Rectal smooth muscle tissue (tissue), 1 donor: ENCODE measurements around the gene ANKRD13C.
"Not testable (repeated sequence)": the region's sequence is repeated elsewhere in the genome, so short reads cannot be mapped to it uniquely, and the experiment has no call there.

Experiments used
- H3K27ac ChIP-seq: one replicate; pipeline ENCODE4 v1.7.0; 2013; ENCODE audit warnings: low read depth, low read length, inconsistent platforms
- H3K27me3 ChIP-seq: one replicate; pipeline ENCODE4 v1.7.0; 2013; ENCODE audit warnings: low read length; ENCODE audit not compliant: control insufficient read depth, insufficient read depth
- H3K36me3 ChIP-seq: one replicate; pipeline ENCODE4 v1.7.0; 2013; ENCODE audit warnings: low read length; ENCODE audit not compliant: control insufficient read depth, insufficient read depth
- H3K4me1 ChIP-seq: one replicate; pipeline ENCODE4 v1.7.0; 2013; ENCODE audit warnings: low read length; ENCODE audit not compliant: control insufficient read depth, insufficient read depth
- H3K4me3 ChIP-seq: one replicate; pipeline ENCODE4 v1.7.0; 2013; ENCODE audit warnings: low read length
- H3K9ac ChIP-seq: one replicate; pipeline ENCODE4 v1.7.0; 2013; ENCODE audit warnings: low read length

Gene ANKRD13C

DNA sequence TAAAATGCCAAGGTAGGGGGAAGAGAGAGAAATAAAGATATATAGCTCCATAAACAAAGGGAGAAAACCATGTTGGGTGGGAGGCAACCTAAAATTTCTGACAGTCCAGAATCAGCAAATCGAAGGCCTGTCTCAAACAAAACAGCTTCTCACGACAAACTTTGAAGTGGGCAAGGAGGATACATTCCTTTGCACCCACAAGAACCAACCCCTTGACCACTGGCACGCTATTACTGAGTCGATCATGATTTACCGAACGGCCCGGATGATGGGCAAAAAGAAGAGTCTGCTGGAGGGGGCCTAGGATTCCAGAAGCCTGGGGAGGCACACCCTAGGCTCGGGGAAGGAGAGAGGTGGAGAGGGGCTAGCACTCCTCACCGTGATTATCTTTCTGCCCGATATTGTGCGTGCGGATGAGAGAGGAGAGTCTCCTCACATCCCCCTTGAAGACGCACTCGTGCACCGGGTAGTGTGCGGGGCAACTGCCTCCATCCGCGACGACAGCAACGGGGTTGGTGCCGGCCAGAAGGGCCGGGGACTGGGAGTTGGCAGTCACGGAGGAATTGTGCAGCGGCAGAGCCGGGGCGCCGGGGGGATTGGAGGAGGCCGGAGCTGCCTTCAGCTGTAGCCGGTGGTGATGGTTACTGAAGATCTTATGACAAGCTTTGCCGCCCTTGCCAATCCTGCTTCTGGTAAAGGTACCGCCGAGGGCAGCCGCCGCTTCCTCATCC is 756 bp downstream of the ANKRD13C start:
- peaks cover 8% of the 10 kb centered on the region for H3K4me1 ChIP-seq
- H3K27me3 ChIP-seq, result no peaks in the 10 kb centered on the region
- H3K4me3 ChIP-seq, result peak overlapping the region; percentile 85
- H3K36me3 ChIP-seq, result no peaks in the 10 kb centered on the region
- H3K9ac ChIP-seq, result peak overlapping the region; percentile 59
- H3K27ac ChIP-seq, result peak overlapping the region; percentile 85

GRCh38 chr1:70353044-70353443 is 1.5 kb downstream of the ANKRD13C start:
- Histone ChIP-seq H3K27ac (no peak overlapping the region), H3K27me3 (no peaks in the 10 kb centered on the region), H3K4me3 (peak overlapping the region; percentile 85), H3K4me1 (peaks cover 8% of the 10 kb centered on the region), H3K9ac (no peak overlapping the region), H3K36me3 (no peaks in the 10 kb centered on the region)

- not testable (repeated sequence) for H3K4me3 ChIP-seq, H3K9ac ChIP-seq, H3K36me3 ChIP-seq, H3K4me1 ChIP-seq, H3K27ac ChIP-seq, H3K27me3 ChIP-seq
Measured at GRCh38 chr1:70349799-70350198, 4.7 kb downstream of the ANKRD13C start.

- H3K4me3 ChIP-seq, result no peak overlapping the region
- no peak overlapping the region for H3K9ac ChIP-seq
- H3K27ac ChIP-seq, result no peak overlapping the region
- peaks cover 8% of the 10 kb centered on the region for H3K4me1 ChIP-seq
- no peaks in the 10 kb centered on the region for H3K36me3 ChIP-seq
- H3K27me3 ChIP-seq, result no peaks in the 10 kb centered on the region
Measured at GRCh38 chr1:70348399-70349165, 5.9 kb downstream of the ANKRD13C start.

DNA sequence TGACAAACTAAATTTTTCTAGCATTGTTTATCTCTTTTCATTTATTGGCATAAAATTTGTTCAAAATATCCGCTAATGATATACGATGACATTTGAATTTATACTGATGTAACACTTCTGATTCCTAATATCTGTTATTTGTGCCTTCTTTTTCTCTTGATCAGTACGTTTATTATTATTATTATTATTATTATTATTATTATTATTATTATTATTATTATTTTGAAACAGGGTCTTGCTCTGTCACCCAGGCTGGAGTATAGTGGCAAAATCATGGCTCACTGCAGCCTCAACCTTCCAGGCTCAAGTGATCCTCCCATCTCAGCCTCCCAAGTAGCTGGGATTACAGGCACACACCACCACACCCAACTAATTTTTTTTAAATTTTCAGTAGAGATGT is 14.9 kb downstream of the ANKRD13C start:
- not testable (repeated sequence) for H3K27ac ChIP-seq, H3K36me3 ChIP-seq, H3K27me3 ChIP-seq, H3K4me1 ChIP-seq, H3K4me3 ChIP-seq, H3K9ac ChIP-seq

DNA sequence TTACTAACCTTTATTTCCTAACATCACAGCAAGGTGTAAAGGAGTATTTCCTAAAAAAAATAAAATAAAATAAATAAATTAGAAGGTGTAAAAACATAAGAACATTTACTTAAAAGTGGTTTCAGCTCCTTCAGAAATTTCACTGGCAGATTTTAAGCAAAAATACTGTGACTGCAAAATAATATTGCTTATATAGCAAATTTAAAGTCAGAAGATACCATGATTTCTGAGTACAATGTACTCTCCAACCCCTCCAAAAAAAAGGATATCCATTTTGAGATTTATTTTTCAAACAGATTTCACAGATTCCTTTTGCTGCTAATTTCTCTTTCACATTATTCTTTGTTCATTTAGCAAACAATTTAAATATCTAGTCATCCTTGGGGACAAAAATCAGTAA is 18.5 kb downstream of the ANKRD13C start:
- H3K27ac ChIP-seq, result no peak overlapping the region
- no peak overlapping the region for H3K4me3 ChIP-seq
- H3K36me3 ChIP-seq, result peaks cover 2% of the 10 kb centered on the region
- H3K4me1 ChIP-seq, result no peaks in the 10 kb centered on the region
- H3K27me3 ChIP-seq, result no peaks in the 10 kb centered on the region
- no peak overlapping the region for H3K9ac ChIP-seq

DNA sequence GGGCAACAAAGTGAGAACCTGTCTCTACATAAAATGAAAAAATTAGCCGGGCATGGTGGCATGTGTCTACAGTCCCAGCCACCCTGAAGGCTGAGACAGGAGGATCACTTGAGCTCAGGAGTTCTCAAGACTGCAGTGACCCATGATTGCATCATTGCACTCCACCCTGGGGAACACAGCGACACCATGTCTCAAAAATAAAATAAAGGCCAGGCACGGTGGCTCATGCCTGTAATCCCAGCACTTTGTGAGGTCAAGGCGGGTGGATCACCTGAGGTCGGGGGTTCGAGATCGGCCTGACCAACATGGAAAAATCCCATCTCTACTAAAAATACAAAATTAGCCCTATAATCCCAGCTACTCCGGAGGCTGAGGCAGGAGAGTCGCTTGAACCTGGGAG is 20.1 kb downstream of the ANKRD13C start:
- H3K9ac ChIP-seq, result no peak overlapping the region
- H3K27ac ChIP-seq, result no peak overlapping the region
- no peaks in the 10 kb centered on the region for H3K27me3 ChIP-seq
- H3K4me3 ChIP-seq, result no peak overlapping the region
- H3K4me1 ChIP-seq, result no peaks in the 10 kb centered on the region
- H3K36me3 ChIP-seq, result peaks cover 2% of the 10 kb centered on the region

DNA sequence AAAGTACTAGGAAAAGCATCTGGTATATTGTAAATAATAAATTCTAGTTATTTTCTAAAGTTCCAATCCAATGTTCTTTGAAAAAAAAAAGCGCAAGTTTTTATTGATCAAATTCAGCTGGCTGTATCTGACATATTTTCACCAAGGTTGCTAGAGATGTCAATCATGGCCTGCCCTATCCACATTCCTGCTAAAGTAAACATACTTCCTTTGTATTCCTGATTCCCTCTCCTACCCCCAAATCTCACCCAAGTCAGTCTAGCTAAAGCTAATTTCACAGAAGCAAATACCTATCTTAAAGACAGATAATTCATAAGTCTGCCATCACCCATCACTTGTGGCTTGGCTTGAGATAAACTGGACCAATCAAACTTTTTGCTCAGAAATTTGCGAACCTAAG is 21.3 kb downstream of the ANKRD13C start:
- peaks cover 2% of the 10 kb centered on the region for H3K36me3 ChIP-seq
- no peak overlapping the region for H3K9ac ChIP-seq
- H3K27me3 ChIP-seq, result no peaks in the 10 kb centered on the region
- no peak overlapping the region for H3K27ac ChIP-seq
- H3K4me3 ChIP-seq, result no peak overlapping the region
- H3K4me1 ChIP-seq, result no peaks in the 10 kb centered on the region

DNA sequence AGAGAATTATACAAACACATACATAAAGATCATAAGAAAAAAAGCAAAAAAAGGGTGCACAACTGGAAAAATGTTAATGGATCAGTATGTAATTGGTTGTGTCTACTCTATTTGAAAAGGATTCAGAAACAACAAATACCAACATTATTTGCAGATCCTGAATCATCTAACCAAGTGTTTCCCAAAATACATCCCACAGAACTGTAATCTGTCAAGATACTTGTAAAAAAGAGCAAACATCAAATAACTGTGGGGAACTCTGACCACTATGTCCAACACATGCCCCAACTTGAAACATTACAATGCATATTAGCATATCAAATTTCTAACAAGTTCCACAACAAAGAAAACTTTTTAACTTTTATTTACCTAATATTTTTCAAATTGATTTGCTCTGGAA is 22.6 kb downstream of the ANKRD13C start:
- H3K9ac ChIP-seq, result no peak overlapping the region
- H3K4me3 ChIP-seq, result no peak overlapping the region
- no peaks in the 10 kb centered on the region for H3K27me3 ChIP-seq
- H3K36me3 ChIP-seq, result peaks cover 2% of the 10 kb centered on the region
- no peaks in the 10 kb centered on the region for H3K4me1 ChIP-seq
- no peak overlapping the region for H3K27ac ChIP-seq

- Histone ChIP-seq H3K36me3 (no peaks in the 10 kb centered on the region), H3K4me3 (no peak overlapping the region), H3K4me1 (no peaks in the 10 kb centered on the region), H3K9ac (no peak overlapping the region), H3K27ac (no peak overlapping the region), H3K27me3 (no peaks in the 10 kb centered on the region)
Measured at GRCh38 chr1:70327306-70328076, 27.0 kb downstream of the ANKRD13C start.

DNA sequence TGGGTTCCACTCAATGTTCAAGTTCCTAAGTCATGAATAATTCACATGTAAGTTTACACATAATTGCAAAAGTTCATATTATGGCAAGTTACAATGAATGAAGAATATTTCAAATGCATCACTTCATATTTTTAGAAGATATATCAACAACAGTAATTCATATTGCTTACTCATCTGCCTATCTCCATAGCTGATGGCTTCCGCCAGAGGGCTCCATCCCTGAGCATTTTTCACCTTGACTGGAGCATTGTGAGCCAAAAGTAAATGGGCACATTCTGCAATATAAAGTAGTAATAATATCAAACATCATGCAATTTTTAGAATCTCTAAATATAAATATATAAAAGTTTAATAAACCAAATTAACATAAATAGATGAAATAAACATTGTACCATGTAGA is 29.8 kb downstream of the ANKRD13C start:
- Histone ChIP-seq H3K27me3 (no peaks in the 10 kb centered on the region), H3K27ac (no peak overlapping the region), H3K36me3 (no peaks in the 10 kb centered on the region), H3K4me1 (no peaks in the 10 kb centered on the region), H3K9ac (no peak overlapping the region), H3K4me3 (no peak overlapping the region)

DNA sequence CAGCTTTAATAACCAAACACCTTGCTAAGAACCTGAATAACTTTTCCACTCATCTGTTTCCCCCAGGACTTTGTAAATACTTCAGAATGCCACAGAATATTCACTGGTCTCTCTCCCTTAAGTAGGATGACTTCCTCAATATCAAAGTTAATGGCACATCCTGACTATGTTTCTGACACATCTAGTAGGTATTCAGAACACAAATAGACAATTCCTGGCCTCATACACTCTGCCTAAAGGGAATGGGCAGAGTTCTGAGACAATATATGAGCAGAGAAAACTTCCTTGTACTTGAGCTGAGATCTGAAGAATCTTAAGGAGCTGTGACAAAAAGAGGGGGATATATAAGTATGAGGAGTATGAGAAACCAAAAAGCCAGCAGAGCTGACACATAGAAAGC is 34.8 kb downstream of the ANKRD13C start:
- H3K4me3 ChIP-seq, result no peak overlapping the region
- no peak overlapping the region for H3K27ac ChIP-seq
- H3K9ac ChIP-seq, result no peak overlapping the region
- H3K4me1 ChIP-seq, result no peaks in the 10 kb centered on the region
- H3K36me3 ChIP-seq, result no peaks in the 10 kb centered on the region
- H3K27me3 ChIP-seq, result no peaks in the 10 kb centered on the region
